ENCODE results near the gene DGCR2.

DNA sequence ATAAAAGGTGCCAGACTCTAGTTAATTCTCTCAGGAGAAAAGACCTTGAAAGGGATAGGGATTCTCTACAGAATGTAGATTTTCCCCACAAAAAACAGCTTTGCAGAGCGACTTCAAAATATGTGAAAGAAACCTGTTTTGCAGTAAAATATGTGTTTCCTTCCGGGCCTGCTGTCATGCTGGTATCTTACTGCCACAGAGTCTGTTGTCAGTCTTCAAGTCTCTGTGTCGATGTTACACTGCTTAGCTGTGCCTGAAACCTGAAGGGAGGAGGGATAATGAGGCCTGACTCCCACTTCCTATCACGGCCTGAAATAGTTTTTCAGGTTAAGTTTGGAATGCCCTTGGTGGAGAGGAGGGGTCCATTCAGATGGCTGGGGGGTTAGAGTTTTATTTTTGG is 1.7 kb upstream of the DGCR2 start:
- TF ChIP-seq, protein P1, sequence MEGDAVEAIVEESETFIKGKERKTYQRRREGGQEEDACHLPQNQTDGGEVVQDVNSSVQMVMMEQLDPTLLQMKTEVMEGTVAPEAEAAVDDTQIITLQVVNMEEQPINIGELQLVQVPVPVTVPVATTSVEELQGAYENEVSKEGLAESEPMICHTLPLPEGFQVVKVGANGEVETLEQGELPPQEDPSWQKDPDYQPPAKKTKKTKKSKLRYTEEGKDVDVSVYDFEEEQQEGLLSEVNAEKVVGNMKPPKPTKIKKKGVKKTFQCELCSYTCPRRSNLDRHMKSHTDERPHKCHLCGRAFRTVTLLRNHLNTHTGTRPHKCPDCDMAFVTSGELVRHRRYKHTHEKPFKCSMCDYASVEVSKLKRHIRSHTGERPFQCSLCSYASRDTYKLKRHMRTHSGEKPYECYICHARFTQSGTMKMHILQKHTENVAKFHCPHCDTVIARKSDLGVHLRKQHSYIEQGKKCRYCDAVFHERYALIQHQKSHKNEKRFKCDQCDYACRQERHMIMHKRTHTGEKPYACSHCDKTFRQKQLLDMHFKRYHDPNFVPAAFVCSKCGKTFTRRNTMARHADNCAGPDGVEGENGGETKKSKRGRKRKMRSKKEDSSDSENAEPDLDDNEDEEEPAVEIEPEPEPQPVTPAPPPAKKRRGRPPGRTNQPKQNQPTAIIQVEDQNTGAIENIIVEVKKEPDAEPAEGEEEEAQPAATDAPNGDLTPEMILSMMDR (IDR thresholded peaks at IDR 0.05): no peak
- no peak for TF ChIP-seq POLR2A (IDR thresholded peaks at IDR 0.05)

Measured in heart left ventricle (tissue), 13 donors.